ENCODE results near the gene CCSER2.

- TF ChIP-seq EZH2 (IDR thresholded peaks at IDR 0.05; ENCODE audit: borderline replicate concordance, low read length) (no peak), CTCF (IDR thresholded peaks at IDR 0.05; ENCODE audit: low read length) (no peak)
Measured at GRCh38 chr10:84311576-84311975, 16.8 kb upstream of the CCSER2 start.
